Transverse colon (tissue), 4 donors: ENCODE results near the gene AFF1.

ENCODE experiments used
- CTCF ChIP-seq, 5 experiments: fragments of 200-600 bp in 3 of 5; fragments of 450-650 bp in 2 of 5; sonication (generic) in 3 of 5; IDR thresholded peaks; 1 replicate in 2 of 5; 2 replicates in 3 of 5; pipeline ENCODE4 v1.5.1; 2016 to 2017; ENCODE audit warnings: antibody characterized with exemption in 5 of 5, inconsistent platforms in 3 of 5, mild to moderate bottlenecking in 2 of 5, moderate library complexity in 1 of 5
- EP300 ChIP-seq: sonication (generic); formaldehyde crosslinking; IDR thresholded peaks from one replicate; pipeline ENCODE4 v1.6.1; 2017; ENCODE audit warnings: antibody characterized with exemption, low read depth
- POLR2AphosphoS5 ChIP-seq, 3 donors: sonication (generic); formaldehyde crosslinking; IDR thresholded peaks; one replicate each; pipeline ENCODE4 v1.6.1; 2016; ENCODE audit warnings: antibody characterized with exemption in 3 of 3

- TF ChIP-seq CTCF (IDR thresholded peaks at IDR 0.05) (no peak), POLR2AphosphoS5 (IDR thresholded peaks at IDR 0.05) (no peak), EP300 (no peak)
These were observed 110.4 kb downstream of the AFF1 start for GRCh38 chr4:87045234-87045558.
